ENCODE measurements around the gene SLC47A1.

DNA sequence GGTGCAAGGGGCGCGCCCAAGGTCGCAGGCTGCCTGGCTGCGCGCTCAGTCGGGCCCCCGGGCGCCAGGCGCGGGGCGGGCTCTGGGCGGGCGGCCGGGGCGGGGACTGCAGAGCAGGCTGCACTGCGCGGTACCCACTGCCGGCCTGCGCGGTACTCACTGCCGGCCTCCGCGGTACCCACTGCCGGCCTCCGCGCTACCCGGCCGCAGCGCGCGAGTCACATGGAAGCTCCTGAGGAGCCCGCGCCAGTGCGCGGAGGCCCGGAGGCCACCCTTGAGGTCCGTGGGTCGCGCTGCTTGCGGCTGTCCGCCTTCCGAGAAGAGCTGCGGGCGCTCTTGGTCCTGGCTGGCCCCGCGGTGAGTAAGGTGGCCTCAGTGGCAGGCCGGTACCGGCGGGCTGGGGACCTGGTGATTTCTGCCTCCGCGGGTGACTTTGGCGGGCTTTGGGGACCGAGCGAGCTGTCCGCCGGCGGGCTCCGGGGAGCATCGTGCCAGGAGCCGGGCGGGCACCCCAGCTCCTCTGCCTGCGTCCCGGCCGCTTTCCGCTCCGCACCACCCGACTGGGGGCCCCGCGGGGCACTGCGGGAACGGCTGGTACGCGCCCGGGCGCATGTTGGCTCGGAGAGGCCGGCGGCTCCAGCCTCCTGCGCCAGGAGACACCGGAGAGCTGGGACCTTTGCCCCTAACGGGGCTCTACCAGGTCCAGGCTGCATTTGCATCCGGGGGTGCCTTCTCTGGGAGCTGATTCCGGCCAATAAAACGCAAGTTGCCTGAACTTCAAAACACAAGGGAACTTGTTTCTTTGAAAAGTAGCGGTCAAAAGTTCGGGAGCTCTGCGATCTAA, at the start of gene SLC47A1:
- TF ChIP-seq POLR2AphosphoS5 (IDR thresholded peaks at IDR 0.05; ENCODE audit: low read depth, low read length) (no peak), SIN3A (IDR thresholded peaks at IDR 0.05; ENCODE audit: borderline replicate concordance, insufficient read depth, low read depth, low read length) (no peak), TCF7L2 (IDR thresholded peaks at IDR 0.05; ENCODE audit: low read depth, low read length) (no peak)
- TF ChIP-seq, protein P1, sequence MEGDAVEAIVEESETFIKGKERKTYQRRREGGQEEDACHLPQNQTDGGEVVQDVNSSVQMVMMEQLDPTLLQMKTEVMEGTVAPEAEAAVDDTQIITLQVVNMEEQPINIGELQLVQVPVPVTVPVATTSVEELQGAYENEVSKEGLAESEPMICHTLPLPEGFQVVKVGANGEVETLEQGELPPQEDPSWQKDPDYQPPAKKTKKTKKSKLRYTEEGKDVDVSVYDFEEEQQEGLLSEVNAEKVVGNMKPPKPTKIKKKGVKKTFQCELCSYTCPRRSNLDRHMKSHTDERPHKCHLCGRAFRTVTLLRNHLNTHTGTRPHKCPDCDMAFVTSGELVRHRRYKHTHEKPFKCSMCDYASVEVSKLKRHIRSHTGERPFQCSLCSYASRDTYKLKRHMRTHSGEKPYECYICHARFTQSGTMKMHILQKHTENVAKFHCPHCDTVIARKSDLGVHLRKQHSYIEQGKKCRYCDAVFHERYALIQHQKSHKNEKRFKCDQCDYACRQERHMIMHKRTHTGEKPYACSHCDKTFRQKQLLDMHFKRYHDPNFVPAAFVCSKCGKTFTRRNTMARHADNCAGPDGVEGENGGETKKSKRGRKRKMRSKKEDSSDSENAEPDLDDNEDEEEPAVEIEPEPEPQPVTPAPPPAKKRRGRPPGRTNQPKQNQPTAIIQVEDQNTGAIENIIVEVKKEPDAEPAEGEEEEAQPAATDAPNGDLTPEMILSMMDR (IDR thresholded peaks at IDR 0.05), result no peak
- TF ChIP-seq, protein P2, sequence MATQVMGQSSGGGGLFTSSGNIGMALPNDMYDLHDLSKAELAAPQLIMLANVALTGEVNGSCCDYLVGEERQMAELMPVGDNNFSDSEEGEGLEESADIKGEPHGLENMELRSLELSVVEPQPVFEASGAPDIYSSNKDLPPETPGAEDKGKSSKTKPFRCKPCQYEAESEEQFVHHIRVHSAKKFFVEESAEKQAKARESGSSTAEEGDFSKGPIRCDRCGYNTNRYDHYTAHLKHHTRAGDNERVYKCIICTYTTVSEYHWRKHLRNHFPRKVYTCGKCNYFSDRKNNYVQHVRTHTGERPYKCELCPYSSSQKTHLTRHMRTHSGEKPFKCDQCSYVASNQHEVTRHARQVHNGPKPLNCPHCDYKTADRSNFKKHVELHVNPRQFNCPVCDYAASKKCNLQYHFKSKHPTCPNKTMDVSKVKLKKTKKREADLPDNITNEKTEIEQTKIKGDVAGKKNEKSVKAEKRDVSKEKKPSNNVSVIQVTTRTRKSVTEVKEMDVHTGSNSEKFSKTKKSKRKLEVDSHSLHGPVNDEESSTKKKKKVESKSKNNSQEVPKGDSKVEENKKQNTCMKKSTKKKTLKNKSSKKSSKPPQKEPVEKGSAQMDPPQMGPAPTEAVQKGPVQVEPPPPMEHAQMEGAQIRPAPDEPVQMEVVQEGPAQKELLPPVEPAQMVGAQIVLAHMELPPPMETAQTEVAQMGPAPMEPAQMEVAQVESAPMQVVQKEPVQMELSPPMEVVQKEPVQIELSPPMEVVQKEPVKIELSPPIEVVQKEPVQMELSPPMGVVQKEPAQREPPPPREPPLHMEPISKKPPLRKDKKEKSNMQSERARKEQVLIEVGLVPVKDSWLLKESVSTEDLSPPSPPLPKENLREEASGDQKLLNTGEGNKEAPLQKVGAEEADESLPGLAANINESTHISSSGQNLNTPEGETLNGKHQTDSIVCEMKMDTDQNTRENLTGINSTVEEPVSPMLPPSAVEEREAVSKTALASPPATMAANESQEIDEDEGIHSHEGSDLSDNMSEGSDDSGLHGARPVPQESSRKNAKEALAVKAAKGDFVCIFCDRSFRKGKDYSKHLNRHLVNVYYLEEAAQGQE (IDR thresholded peaks at IDR 0.05; ENCODE audit: insufficient read depth in 1 of 2, low read depth in 2 of 2, low read length in 1 of 2), result no peak
